ENCODE data around the gene GRIP2. TPM values are rescaled to one million over a fixed set of nuclear protein-coding genes. Genes with fewer than 3 reads are reported as not detected.

Gene GRIP2
- total and polyA plus RNA-seq, 10 donors: 0.15 to 3.7 (median 1.2) TPM

DNA sequence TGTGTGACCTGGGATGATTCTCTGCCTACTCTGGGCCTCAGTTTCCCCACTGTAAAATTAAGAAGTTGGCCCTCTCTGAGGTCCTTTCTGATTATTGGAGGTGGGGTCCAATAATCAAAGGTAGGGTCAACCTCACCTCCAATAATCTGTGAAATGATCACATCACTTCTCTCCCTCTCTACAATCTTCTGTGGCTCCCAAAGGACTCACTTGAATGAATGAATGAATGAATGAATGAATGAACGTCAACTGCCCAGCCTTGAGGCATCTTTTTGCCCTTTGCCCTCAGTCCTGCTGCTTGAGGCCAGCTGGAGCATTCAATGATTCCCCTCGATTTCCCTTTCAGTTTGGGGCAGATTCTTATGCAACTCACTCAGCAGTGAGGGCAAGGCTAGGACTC lies 26.7 kb upstream of the GRIP2 start:
- peaks cover 0 to 35% (median 0%) of the 10 kb centered on the region in 7 donors for H3K27me3 ChIP-seq (replicated peaks in 1 of 7)
- H3K27ac ChIP-seq: no peak overlapping the region
- no peak for DNase-seq
- TF ChIP-seq POLR2AphosphoS5 (IDR thresholded peaks at IDR 0.05) (no peak), POLR2A (IDR thresholded peaks at IDR 0.05) (no peak)
- TF ChIP-seq, protein P1, sequence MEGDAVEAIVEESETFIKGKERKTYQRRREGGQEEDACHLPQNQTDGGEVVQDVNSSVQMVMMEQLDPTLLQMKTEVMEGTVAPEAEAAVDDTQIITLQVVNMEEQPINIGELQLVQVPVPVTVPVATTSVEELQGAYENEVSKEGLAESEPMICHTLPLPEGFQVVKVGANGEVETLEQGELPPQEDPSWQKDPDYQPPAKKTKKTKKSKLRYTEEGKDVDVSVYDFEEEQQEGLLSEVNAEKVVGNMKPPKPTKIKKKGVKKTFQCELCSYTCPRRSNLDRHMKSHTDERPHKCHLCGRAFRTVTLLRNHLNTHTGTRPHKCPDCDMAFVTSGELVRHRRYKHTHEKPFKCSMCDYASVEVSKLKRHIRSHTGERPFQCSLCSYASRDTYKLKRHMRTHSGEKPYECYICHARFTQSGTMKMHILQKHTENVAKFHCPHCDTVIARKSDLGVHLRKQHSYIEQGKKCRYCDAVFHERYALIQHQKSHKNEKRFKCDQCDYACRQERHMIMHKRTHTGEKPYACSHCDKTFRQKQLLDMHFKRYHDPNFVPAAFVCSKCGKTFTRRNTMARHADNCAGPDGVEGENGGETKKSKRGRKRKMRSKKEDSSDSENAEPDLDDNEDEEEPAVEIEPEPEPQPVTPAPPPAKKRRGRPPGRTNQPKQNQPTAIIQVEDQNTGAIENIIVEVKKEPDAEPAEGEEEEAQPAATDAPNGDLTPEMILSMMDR (IDR thresholded peaks at IDR 0.05 in 8 of 11, conservative IDR thresholded peaks at IDR 0.05 in 3 of 11): no peak
- no peaks in the 10 kb centered on the region for H3K36me3 ChIP-seq
- intact Hi-C loops (cut with DNase I; ENCODE audit: low total_unique reads): no loop called here
- peaks cover 0 to 3% (median 0%) of the 10 kb centered on the region in 6 donors for H3K4me1 ChIP-seq
- H3K9me3 ChIP-seq: no peaks in the 10 kb centered on the region
- H3K4me3 ChIP-seq: no peak overlapping the region
- 38 to 70% (median 55%) methylated on average over 2 of the region's 2 CpGs for whole genome bisulfite sequencing, 5 donors

DNA sequence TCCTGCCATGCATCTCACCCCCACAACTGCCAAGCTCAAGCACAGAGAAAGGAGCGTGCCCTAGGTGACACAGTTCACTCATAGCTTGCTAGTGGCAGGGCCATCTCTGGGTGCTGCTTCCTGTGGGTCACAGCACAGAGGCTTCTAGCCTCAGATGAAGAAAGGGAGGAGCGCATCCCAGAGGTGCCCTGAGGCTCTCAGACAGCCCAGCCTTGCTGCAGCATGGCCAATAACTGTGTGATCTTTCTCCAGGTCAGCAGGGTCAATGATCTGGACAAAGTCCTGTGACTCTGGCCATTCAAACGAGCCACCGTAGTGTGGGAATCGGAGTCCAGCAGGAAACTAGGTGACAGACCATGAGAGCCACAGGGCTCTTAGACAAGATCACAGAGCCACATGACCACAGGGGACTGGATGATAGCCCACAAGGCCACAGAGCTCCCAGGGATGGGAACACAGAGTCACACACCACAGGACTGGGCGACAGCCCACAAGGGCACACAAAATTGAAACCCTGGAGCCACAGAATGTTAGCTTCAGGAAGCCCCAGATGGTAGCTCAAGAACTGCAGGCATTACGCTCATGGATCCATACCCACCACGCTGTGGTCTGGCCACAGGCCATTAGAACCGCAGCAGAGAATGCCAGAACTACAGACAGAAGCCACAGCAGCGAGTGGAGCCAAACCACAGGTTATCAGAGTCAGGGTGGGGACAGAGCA lies 25.9 kb upstream of the GRIP2 start:
- H3K27me3 ChIP-seq (replicated peaks in 1 of 7): peaks cover 0 to 42% (median 0%) of the 10 kb centered on the region in 7 donors
- WGBS, 5 donors: 38 to 55% (median 43%) methylated on average over 6 to 10 of the region's 10 CpGs
- no peaks in the 10 kb centered on the region for H3K9me3 ChIP-seq
- peaks cover 0 to 3% (median 0%) of the 10 kb centered on the region in 6 donors for H3K4me1 ChIP-seq
- no peak for DNase-seq
- no peak overlapping the region for H3K27ac ChIP-seq
- no peaks in the 10 kb centered on the region for H3K36me3 ChIP-seq
- H3K4me3 ChIP-seq: no peak overlapping the region
- no peak for TF ChIP-seq POLR2A (IDR thresholded peaks at IDR 0.05)
- no peak for TF ChIP-seq POLR2AphosphoS5 (IDR thresholded peaks at IDR 0.05)
- TF ChIP-seq, protein P1 (IDR thresholded peaks at IDR 0.05 in 8 of 11, conservative IDR thresholded peaks at IDR 0.05 in 3 of 11): no peak
- intact Hi-C loops (cut with DNase I; ENCODE audit: low total_unique reads): no loop called here

DNA sequence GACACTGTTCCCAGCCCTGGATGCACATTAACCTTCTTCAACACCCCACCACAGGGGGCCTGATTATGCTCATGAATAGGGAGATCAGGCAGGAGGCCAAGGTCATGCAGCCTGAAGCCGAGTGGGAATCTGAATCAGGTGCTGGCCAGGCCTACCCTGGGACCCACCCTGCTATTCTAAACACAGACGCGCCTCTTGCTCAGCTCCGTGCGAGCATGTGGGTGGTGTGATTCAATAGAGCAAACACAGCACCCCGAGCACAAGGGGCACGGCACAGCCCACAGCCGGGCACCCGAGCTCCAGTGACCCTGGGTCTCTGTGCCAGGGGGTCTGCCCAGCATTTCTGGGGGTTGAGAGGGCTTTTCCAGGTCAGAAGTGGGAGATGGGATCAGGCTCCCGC lies 24.6 kb upstream of the GRIP2 start:
- WGBS, 5 donors: 72 to 91% (median 91%) methylated on average over 8 to 10 of the region's 10 CpGs
- intact Hi-C loops (cut with DNase I; ENCODE audit: low total_unique reads): no loop called here
- DNase-seq: no peak
- Histone ChIP-seq H3K27ac (no peak overlapping the region), H3K36me3 (no peaks in the 10 kb centered on the region), H3K9me3 (no peaks in the 10 kb centered on the region), H3K4me1 (peaks cover 0 to 2% (median 0%) of the 10 kb centered on the region in 6 donors), H3K27me3 (replicated peaks in 1 of 7) (peaks cover 0 to 46% (median 0%) of the 10 kb centered on the region in 7 donors), H3K4me3 (no peak overlapping the region)
- TF ChIP-seq POLR2AphosphoS5 (IDR thresholded peaks at IDR 0.05): no peak
- no peak for TF ChIP-seq POLR2A (IDR thresholded peaks at IDR 0.05)
- TF ChIP-seq, protein P1 (IDR thresholded peaks at IDR 0.05 in 8 of 11, conservative IDR thresholded peaks at IDR 0.05 in 3 of 11): no peak

DNA sequence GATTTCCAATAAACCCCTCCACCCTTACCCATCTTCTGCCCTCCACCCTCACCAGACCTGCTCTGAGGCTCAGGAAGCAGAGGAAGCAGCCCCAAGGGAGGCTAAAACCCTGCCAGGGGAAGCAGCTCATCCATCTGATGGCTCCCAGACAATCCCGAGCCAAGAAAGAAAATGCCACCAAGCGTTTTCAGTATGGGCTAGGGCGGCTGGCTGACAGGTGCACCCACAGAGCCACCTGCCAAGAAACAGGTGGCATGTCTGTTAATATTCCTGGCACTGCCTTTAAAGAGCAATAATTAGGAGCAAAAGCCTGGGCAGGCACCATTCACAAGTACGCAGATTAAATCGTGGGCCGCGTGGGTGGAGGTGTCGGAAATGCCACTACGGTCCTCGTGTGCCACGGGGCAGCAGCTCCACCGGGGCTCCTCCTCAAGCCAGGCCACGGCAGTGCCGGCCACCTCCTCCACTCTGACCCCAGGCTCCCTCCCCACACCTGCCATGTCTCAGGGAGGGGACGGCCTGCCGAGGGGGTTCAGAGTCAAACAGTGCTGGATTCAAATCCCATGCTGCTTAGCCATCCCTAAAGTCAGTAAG lies 23.9 kb upstream of the GRIP2 start:
- no peak for DNase-seq
- intact Hi-C loops (cut with DNase I; ENCODE audit: low total_unique reads): no loop called here
- Histone ChIP-seq H3K27ac (no peak overlapping the region), H3K36me3 (no peaks in the 10 kb centered on the region), H3K4me3 (no peak overlapping the region), H3K27me3 (replicated peaks in 1 of 7) (peaks cover 0 to 42% (median 0%) of the 10 kb centered on the region in 7 donors), H3K4me1 (no peaks in the 10 kb centered on the region), H3K9me3 (no peaks in the 10 kb centered on the region)
- 78 to 90% (median 83%) methylated on average over 16 of the region's 16 CpGs for WGBS, 5 donors
- TF ChIP-seq POLR2A (IDR thresholded peaks at IDR 0.05): no peak
- TF ChIP-seq, protein P1 (IDR thresholded peaks at IDR 0.05 in 8 of 11, conservative IDR thresholded peaks at IDR 0.05 in 3 of 11): no peak

Measured in spleen (tissue), 11 donors.